ENCODE data around the gene GRIN2D.

Gene GRIN2D

DNA sequence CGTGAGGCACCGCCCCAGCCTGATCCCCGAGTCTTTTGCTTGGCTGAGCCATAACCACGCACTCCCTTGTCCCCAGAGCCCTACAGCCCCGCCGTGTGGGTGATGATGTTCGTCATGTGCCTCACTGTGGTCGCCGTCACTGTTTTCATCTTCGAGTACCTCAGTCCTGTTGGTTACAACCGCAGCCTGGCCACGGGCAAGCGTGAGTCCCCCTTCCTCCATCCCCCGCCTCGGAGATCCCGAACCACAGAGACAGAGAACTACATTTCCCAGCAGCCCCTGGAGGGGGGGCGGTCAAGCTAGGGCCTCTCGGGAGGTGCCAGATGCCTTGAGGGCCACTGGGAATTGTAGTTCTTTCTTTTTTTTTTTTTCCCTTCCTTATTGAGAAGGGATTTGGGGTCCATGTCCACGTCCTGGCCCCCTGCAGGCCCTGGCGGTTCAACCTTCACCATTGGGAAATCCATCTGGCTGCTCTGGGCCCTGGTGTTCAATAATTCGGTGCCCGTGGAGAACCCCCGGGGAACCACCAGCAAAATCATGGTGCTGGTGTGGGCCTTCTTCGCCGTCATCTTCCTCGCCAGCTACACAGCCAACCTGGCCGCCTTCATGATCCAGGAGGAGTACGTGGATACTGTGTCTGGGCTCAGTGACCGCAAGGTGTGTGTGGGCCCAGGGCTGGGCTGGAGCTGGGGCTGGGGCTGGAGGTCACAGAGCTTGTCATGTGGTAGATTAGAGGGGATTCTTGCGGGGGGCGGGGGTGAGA, 25.9 kb downstream of the GRIN2D start:
- TF ChIP-seq, protein P1, sequence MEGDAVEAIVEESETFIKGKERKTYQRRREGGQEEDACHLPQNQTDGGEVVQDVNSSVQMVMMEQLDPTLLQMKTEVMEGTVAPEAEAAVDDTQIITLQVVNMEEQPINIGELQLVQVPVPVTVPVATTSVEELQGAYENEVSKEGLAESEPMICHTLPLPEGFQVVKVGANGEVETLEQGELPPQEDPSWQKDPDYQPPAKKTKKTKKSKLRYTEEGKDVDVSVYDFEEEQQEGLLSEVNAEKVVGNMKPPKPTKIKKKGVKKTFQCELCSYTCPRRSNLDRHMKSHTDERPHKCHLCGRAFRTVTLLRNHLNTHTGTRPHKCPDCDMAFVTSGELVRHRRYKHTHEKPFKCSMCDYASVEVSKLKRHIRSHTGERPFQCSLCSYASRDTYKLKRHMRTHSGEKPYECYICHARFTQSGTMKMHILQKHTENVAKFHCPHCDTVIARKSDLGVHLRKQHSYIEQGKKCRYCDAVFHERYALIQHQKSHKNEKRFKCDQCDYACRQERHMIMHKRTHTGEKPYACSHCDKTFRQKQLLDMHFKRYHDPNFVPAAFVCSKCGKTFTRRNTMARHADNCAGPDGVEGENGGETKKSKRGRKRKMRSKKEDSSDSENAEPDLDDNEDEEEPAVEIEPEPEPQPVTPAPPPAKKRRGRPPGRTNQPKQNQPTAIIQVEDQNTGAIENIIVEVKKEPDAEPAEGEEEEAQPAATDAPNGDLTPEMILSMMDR (conservative IDR thresholded peaks at IDR 0.05; ENCODE audit: low read depth): no peak
- no peak for DNase-seq (ENCODE audit: low spot score)
- CTCF ChIA-PET: interaction anchor here (0.7 kb wide), 1 partner anchor 29 kb away, joined by 6 read pairs; no protein-coding TSS in a partner anchor
- H3K27ac ChIP-seq: no peak overlapping the region
- POLR2A ChIA-PET (ENCODE audit: low non-redundant PET): no interaction called here

DNA sequence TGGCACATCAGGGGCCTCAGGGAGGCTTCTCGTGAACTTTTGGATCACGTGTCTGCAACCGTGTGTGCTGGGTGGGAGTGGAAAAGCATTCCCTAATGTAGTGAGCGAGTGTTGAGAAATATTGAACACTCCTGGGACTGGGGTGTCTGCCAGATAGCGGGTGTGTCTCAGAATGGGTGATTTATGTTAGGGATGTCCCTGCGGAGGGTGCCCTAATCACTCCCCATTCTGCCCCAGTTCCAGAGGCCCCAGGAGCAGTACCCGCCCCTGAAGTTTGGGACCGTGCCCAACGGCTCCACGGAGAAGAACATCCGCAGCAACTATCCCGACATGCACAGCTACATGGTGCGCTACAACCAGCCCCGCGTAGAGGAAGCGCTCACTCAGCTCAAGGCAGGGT, 28.1 kb downstream of the GRIN2D start:
- CTCF ChIA-PET: interaction anchor here (0.6 to 1.1 kb wide), 2 partner anchors 101 to 123 kb away, joined by 3 read pairs; no protein-coding TSS in a partner anchor
- DNase-seq (ENCODE audit: low spot score): no peak
- H3K27ac ChIP-seq: peak overlapping the region; percentile 79
- TF ChIP-seq, protein P1 (conservative IDR thresholded peaks at IDR 0.05; ENCODE audit: low read depth): no peak
- POLR2A ChIA-PET (ENCODE audit: low non-redundant PET): no interaction called here

DNA sequence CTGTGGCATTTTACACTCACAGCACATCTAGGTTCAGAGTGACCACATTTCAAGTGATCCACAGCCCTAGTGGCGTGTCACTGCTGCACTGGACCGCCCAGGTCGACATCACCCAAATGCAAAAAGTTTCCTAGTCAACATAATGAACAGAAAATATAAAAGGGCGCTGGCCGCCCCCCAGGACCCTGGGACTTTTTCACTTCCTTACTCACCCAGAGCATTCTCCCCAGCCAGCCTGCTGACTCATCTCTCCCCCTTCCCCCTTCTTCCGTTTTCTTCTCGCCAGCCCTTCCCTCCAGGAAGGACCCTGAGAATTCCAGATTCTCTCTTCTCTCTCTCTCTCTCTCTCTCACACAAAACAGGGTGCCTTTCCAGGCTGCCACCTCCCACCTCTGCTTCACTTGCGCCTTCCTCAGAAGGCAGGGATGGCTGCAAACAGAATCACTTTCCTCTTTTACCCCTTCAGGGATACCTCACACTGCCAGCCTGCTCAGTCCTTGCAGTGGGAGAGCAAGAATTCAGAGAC, 31.3 kb downstream of the GRIN2D start:
- TF ChIP-seq, protein P1 (conservative IDR thresholded peaks at IDR 0.05; ENCODE audit: low read depth): no peak
- ChIA-PET CTCF (no interaction called here), POLR2A (ENCODE audit: low non-redundant PET) (no interaction called here)
- peak overlapping the region; percentile 76 for H3K27ac ChIP-seq
- DNase-seq (ENCODE audit: low spot score): peak; percentile 63

DNA sequence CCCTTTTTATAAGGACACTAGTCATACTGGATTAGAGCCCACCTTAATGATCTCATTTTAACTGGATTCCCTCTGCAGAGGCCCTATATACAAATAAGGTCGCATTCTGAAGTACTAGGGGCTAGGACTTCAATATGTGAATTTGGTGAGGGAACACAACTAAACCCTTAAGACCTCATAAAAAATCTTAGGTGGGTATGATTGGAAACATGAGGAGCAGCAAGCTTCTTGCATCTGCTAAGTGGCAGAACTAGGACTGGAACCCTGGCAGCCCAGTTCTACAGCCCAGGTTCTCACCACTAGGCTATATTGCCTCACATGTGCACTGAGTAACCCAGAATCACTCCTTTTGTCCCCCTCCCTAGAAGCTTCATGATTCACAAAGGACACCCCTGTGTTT, 35.2 kb downstream of the GRIN2D start:
- ChIA-PET POLR2A (ENCODE audit: low non-redundant PET) (no interaction called here), CTCF (interaction anchor here (1.1 kb wide), 1 partner anchor 17 kb away, joined by 3 read pairs; the partner anchor contains the start of gene GRWD1)
- TF ChIP-seq, protein P1 (conservative IDR thresholded peaks at IDR 0.05; ENCODE audit: low read depth): no peak
- DNase-seq (ENCODE audit: low spot score): no peak
- H3K27ac ChIP-seq: peak overlapping the region; percentile 9; the same call in 1 of the 2 replicates

DNA sequence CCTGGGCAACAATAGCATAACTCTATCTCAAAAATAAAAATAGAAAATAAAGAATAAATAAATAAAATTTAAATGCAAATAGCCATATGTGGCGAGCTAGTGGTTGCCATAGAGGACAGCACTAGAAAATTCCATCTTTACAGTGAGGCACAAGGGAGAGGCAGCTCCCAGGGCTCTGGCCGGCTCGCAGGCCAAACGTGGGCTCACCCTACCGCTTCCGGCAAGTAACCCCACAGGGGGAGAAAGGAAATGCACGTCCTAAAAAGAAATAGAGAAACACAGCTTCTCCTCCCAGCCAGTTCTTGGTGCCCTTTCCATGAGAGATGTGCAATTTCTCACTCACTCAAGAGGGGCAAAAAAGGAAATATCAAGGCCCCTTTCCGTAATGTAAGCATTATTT, 39.9 kb downstream of the GRIN2D start:
- DNase-seq (ENCODE audit: low spot score): no peak
- ChIA-PET POLR2A (ENCODE audit: low non-redundant PET) (no interaction called here), CTCF (no interaction called here)
- TF ChIP-seq, protein P1 (conservative IDR thresholded peaks at IDR 0.05; ENCODE audit: low read depth): no peak
- H3K27ac ChIP-seq: no peak overlapping the region

DNA sequence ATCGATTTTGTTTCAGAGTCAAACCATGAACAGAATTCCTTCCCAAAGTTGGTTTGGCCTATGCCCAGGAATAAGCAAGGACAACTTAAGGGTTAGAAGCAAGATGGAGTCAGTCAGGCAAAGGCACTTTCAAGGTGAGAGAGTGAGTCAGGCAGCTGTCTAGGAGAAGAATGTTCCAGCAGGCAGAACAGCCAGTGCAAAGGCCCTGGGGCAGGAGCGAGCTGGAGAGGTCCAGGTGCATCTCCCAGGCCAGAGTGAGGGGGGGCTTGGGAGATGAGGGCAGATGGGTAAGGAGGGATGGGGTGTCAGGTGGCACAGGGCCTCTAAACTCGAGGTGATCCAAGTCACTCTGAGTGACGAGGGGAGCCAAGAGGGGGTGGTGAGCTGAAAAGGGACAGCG, 43.1 kb downstream of the GRIN2D start:
- POLR2A ChIA-PET (ENCODE audit: low non-redundant PET): no interaction called here
- TF ChIP-seq, protein P1 (conservative IDR thresholded peaks at IDR 0.05; ENCODE audit: low read depth): no peak
- DNase-seq (ENCODE audit: low spot score): no peak
- H3K27ac ChIP-seq: no peak overlapping the region
- CTCF ChIA-PET: interaction anchor here (0.5 to 0.6 kb wide), 3 partner anchors 69 to 175 kb away, joined by 3 to 4 read pairs (median 4); no protein-coding TSS in a partner anchor
